Right renal pelvis (tissue), 4 donors: ENCODE data around the gene CXCR5. TPM values are rescaled to one million over a fixed set of nuclear protein-coding genes. Genes with fewer than 3 reads are reported as not detected.

Experiments
- DNase-seq, 4 donors: peaks; one replicate each; pipeline ENCODE4 v3.0.0-alpha.2; 2013; ENCODE audit warnings: low read depth in 4 of 4, low spot score in 3 of 4, missing footprints in 1 of 4
- polyA plus RNA-seq, 4 donors: library from polyadenylated mRNA; unstranded; fragments of 120-200 nt; gene quantifications; one replicate each; pipeline ENCODE4 v1.2.1, GENCODE V29; 2013; ENCODE audit not compliant: insufficient read length in 4 of 4

The CXCR5 gene
- polyA plus RNA-seq, 4 donors, result not detected

DNA sequence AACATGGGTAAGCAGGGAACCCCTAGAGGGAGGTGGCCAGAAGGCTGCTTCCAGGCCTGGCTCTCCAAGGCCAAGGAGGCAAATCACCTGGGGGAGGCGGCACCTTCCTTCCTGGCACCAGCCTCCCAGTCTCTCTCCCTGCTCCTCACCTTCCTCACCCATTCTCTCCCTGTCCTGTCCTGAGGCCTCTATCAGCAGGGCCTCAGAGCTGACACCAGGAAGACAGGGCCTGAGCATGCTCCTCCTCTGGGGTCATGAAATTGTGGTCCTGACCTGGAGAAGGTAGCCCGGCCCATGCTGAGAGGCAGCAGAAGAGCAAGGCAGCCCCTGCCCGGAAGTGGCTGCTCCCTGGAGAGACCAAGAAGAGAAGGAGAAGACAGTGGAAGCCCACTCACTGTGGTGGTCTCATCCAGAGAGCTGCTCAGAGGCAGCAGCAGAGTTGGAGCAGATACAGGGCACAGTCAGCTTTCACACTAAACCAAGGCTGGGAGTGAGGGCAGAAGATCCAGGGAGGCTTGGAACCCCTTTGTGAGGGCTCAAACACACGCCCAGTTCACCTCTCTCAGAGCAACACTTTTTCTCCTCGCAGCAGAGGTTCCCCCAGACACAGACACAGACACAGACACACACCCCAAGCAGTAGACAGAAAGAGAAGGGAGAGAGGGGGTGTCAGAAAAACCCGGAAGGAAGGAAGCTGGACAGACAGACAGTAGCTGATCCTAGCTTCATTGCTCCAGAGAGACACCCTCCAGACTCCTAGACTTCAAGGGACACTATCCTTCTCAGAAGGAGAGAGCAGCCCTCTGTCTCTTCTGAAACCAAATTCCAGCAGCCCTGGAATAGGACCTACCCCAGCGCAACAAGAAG, 40.3 kb downstream of the CXCR5 start:
- no peak for DNase-seq

DNA sequence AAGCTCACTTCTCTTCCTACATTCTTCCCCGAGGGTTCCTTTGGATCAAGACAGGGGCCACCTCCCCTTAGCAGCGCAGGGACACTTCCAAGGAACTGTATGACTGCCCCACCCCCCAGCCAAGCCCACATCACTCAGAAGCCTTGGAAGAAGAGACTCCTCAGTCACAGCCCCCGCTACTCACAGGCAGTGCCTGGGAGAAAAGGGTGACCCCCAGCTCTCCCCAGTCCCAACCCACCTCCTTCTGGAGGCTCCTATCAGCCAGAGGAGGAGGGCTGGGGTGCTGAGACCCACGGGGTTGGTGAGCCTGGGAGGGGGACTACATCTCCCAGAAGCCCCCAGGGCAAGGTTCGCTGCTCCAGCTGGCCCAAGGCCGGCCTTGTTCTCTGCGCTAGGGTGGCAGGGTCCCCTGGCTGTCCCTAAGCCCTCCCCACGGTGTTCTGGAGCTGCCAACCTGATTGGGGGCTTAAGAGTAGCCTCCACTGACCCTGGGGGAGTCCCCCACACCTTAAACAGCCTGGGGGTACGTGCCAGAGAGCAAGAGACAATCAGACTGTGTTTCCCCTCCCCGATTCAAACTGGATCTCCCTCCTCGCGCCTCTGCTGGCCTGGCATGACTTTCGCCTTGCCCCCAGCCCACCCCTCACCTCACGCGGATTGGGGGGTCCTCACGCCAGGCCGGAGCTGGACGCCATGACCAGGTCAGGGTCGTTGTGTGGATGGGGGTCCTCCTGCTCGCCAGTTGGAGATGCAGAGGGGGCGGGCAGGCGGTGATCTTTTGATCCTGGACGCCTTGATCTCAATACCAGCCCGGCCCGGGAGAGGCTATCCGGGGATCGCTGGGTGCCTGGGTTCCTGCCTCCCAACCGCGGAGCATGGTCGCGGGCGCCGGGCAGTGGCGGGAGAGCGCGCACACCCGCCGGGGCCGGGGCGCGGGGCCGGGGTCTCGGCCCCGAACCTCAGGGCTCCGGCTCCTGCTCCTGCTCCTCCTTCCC, 41.2 kb downstream of the CXCR5 start:
- no peak for DNase-seq

DNA sequence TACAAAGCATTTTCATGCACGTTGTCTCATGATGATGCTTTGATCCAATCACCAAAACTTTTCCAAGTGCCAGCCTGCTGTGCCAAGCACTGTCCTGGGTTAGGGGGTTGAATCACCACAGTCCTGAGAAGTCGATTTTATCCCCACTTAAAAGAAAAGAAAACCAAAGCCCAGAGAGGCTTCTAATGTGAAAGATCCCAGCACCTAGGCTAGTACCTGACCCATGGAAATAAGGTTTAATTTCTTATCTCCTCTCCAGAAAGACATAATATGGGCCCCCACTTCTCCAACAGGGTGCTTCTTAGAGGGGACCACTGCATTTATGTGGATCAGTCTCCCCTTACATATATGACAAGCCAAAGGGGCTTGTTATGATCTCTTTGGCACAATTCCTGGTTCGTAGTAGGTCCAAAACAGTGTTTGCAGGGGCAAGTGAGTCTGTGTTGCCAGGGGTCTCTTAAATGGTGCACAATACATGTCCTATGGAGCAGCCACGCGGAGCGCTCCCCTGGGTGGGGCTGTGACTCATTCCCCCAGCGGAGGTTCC, 43.9 kb downstream of the CXCR5 start:
- DNase-seq, result no peak

DNA sequence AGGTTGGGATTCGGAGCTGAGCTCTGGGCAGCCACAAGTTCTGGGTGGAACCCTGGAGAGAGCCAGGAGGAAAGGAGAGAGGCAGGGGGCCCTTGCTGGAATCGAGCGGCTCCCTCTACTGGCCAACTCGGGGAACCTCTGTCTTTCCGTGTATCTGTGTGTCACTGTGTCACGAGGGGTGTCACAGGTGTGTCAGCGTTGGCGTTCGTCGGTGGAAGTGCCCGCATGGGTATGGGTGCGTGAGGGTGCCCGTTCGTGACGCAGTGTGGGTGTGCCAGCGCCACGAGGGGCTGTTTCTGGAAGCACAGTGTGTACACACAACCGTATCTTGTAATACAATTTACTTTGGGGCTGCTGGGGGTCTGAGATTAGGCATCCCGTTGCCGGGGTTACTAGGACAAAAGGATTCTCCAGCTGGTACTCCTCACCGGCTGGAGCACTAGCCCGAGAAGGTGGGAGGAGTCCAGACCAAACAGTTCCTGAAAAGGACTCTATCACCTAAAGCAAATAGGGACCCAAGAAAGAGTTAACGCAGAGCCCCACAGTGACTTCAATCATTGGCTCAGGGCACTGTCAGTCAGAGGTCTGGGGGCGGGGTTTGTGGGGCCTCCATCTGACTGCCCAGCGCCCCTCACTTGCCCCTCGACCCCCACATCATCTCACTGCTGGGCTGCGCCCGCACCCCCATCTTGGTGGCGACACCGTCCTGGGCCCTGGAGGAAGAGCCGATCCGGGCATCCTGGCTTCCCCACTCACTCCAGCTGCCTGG, 44.6 kb downstream of the CXCR5 start:
- DNase-seq, result peak; percentile 89 to 92 (median 91)

DNA sequence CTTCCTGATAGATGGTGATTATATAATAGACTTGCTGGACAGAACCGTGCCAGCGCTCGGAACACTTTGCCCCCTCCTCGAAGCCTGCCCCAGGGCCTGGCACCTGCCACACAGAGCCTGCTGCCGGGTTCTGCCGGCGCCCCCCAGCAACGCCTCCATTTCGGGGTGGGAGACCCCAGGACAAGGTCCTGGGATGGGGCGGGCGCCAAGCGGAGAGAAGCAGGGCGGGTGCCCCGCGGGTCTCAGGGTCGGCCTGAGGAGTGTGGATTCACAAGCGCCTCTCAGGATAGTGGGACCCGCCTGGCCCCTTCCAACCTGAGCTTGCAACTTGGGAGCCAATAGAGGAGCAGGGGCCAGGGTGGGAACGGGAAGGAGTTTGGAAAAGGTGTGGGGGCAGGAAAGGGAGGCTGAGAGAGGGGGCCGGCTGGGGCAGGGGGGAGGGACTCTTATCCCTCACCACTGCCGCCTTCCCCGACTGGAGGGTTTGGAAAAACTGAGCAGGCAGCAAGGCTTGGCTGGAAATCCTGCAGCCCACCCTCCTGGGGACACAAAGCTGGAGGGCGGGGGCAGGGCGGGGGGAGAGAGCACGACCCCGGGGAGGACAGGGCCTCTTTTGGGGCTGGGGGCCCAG, 45.3 kb downstream of the CXCR5 start:
- no peak for DNase-seq

DNA sequence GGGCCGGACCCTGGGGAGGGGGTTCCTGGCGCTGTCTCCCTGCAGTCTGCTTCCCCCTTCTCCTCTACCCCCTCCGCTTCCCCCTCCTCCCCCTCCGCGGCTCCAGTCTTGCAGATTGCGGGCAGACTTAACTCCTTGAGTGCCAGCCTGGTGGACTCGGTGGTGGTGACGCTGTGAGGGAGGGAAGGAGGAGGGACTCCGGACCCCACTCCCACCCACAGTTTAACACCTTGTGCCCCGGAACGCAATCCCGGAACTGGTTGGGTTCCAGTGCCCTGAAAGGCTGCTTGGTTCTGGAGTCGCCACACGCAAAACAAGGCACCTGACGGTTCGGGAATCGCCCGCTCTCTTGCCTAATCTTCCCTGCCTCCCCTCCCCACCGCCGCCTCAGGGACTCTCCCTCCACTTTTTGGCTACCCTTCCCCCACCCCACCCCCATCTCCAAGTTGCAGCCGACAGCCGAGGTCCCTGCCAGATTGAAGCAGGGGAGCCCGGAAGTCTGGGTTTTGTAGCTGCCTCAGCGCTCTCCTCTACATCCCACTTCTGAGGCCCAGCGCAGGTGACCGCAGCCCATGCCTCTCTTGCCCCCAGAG, 45.9 kb downstream of the CXCR5 start:
- peak in 3 of 4 donors; percentile 86 to 93 (median 91) for DNase-seq

DNA sequence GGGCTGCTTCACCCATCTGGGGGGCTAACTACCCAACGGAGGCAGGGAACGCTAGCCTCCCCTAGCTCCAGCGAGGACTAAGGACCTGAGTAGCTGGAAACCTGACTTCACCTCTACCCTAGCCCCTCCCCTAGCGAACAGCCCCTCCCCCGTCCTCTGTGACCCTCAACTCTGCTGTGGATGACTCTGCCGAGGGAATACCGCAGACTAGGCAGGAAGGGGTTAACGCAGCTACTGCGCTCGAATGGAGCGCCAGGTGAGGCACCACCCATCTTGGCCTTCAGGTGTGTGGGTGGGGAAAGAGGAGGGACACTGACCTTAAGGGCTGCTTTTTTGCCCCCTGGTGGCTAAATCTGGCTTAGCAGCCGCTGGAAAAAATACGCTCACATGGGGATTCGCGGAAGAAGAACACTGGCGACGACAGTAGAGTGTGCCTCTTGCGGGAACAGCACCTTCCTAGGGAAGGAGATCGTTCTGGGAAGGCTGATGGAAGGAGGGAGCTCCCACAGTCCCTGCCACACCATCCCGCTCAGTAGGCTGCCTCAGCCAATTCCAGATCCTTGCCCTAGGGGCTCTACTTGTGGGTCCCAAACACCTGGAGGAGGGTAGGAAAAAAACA, 46.5 kb downstream of the CXCR5 start:
- DNase-seq, result peak in 2 of 4 donors; percentile 89 to 90

DNA sequence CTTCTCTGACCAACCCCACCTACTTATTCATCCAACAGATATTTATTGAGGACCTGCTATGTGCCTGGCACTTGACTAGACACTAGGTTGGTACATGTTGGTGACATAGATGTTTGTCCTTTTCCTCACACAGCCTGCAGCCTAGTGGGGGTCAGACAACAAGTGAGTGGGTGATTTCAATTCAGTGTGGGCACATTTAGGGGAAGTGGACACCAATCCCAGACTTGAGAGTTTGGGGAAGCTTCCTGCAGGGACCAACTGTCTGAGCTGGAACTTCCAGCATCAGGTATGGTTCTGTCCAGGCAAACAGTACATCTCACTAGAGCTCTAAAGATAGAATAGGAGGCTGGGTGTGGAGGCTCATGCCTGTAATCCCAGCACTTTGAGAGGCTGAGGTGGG, 47.9 kb downstream of the CXCR5 start:
- DNase-seq, result no peak

DNA sequence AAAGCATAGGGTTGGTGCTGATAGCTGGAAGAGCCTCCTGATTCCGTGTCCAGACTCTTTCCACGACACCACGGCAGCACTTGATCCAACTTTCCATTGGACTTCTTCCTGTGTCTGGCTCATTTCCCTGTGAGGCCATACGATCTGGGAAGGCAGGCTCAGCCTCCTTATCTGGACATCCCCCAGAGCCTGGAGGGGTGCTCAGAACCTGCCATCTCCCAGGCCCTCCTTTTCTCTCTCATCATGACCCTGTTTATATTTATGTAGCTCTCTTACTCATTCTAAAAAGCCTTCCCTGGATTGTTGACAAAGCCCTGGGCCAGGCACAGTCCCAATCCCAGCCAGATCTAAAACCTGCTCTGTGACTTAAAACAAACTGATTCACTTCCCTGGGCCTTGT, 49.8 kb downstream of the CXCR5 start:
- no peak for DNase-seq

DNA sequence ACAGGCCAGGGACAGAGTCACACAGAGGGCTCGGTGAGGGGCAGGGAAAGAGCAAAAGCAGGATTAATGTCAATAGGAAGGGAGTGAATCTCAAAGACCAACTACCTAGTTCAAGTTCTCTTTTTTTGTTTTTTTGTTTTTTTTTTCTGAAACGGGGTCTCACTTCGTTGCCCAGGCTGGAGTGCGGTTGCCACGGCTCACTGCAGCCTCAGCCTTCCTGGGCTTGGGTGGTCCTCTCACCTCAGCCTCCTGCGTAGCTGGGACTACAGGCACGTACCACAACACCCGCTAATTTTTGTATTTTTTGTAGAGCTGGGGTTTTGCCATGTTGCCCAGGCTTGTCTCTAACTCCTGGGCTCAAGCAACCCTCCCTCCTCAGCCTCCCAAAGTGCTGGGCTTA, 51.7 kb downstream of the CXCR5 start:
- DNase-seq, result no peak

DNA sequence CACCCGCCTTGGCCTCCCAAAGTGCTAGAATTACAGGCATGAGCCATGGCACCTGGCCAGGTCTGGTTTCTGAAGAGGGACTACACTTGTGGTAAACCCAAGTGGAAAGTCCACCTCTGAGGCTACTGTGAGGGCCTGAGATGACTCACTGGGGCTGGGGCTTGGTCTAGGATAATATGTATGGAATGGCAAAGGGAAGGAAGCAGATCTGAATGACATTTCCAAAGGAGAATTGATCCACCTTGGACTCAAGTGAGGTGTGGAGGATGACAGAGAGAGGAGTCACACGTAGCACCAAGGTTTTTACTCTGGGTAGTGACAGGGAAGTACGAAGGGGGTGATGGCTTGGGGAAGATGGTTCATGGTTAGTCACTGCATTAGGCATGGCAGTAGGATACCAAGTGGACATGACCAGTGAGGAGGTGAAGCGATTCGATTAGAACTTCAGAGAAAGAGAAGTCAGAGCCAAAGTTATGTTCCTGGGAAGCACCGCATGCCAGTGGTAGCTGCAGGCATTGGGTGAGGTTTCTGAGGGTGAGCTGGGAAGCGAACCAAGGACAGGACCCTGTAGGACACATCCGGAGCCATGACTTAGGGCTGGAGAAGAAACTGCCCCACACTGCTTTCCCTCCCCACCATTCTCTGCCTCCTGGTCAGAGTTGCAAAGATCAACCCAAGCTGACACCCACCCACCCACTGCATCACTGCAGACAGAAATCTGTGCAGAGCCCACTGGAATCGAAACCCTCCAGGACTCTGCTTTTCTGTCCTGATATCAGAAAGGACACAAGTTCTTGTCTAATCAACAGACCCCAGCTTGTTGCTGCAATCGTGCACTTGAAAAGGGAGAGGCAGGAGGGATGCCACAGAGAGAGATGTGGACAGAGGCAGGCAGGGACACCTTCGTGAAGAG, 55.1 kb downstream of the CXCR5 start:
- no peak for DNase-seq

DNA sequence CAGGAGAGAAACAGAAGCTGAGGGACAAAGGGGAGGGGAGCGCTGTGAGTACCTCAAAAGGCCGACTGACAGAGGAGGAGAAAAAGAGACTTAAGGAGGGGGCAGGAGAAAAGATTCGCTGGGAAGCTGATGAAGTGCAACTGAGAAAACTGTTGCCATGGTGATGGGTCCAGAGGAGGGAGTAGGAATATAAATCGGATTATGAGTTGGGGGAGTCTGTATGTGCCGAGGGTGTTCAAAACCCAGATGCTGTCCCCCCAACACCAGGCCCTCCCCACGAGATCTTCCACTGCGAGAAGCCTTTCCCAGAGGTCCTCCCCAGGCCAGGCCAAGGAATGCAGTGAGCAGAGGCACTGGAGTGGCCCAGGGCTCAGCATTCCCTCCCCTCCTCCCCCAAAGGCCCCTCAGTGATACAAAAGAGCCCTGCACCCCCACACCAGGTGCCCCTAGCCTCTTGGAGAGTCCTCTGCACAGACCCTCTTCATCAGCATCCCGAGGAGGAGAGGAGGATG, 55.8 kb downstream of the CXCR5 start:
- no peak for DNase-seq

DNA sequence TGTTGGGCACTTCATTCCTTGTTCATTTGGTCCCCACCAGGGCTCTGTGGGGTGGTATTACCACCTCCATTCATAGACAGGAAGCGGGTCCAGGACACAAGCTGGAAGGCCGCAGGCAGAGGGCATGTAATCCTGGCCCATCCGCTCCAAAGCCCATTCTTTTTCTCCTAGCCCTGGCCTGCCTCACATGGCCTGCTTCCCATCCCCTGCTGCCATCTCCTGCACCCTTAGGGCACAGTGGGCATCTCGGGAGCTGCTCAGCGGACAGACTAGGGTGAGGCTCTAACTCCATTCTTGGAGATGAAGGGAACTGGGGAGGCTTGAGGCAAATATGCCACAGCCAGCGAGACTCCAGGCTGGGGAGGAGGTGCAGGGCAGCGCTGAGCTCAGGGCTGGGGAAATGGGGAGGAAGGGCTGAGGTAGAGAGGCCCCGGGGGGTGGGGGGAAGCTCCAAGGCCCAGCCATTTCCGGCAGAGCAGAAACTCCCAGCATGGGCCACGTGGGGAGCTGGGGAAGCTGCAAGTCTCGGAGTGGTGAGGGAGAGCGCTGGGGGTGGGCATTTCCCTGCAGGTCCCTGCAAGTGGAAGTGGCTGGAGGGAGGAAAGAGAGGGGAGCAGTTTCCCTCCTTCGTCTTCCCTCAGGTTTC, 56.4 kb downstream of the CXCR5 start:
- no peak for DNase-seq

DNA sequence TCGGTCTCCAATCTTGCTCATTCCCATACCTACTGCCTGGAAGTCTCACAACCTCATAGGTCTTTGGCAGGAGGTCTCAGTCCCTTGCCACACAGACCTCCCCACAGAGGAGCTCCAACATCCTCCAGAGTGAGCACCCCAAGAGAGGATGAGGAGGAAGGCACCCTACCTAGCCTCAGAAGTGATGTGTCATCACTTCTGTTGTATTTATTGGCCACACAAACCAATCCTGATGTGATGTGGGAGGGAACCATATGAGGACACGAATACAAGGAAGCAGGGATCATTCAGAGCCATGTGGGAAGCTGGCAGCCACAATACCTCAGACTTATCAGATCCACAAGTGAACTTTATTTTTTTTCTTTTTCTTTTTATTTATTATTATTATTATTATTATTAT, 63.4 kb downstream of the CXCR5 start:
- DNase-seq, result no peak
